ENCODE data around the gene LDLRAD4. TPM values are rescaled to one million over a fixed set of nuclear protein-coding genes. Genes with fewer than 3 reads are reported as not detected.

Gene LDLRAD4
- total and polyA plus RNA-seq, 5 donors from 2014 or later: 42.4 to 207 (median 49.8) TPM

DNA sequence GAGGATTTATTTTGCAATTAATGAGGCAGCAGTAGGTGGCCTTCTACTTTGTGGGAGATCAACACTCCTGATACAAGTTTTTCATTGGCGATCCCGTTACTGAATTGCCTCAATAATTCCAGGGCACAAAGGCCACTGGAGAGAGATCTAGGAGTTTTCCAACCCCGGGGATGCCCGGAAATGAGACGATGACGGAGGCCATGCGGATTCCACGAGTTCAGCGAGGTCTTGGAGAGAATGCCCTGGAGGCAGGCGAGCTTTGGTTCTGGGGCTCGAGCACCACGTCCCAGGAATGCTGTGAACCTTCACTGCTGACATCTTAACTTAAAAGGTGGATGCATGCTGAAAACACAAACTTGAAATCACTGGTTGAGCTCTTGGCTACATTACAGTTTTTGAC, 74.2 kb downstream of the LDLRAD4 start:
- Histone ChIP-seq H3K9me3 (ENCODE audit: control insufficient read depth in 2 of 2, low read length in 2 of 2) (no peaks in the 10 kb centered on the region), H3K36me3 (ENCODE audit: control insufficient read depth, insufficient read depth, low read length) (no peaks in the 10 kb centered on the region), H3K4me1 (ENCODE audit: control insufficient read depth, insufficient read depth, low read length, poor library complexity, severe bottlenecking) (peaks cover 48% of the 10 kb centered on the region), H3K4me3 (ENCODE audit: low read depth, low read length) (no peak overlapping the region), H3K27me3 (ENCODE audit: control insufficient read depth, insufficient read depth, low read length) (no peaks in the 10 kb centered on the region), H3K27ac (ENCODE audit: insufficient read depth, low read length, poor library complexity, severe bottlenecking) (no peak overlapping the region)
- no peaks in the 10 kb centered on the region for H3K27me3 Mint-ChIP-seq
- H3K9me3 Mint-ChIP-seq: no peaks in the 10 kb centered on the region
- no peak for DNase-seq
- H3K27ac Mint-ChIP-seq: peak overlapping the region in 2 of 3 donors; percentile 16 to 18
- H3K4me1 Mint-ChIP-seq: peaks cover 18 to 57% (median 38%) of the 10 kb centered on the region in 4 donors
- H3K4me3 Mint-ChIP-seq: no peak overlapping the region
- H3K36me3 Mint-ChIP-seq: no peaks in the 10 kb centered on the region
- ATAC-seq (ENCODE audit: low read depth in 2 of 2): no peak

DNA sequence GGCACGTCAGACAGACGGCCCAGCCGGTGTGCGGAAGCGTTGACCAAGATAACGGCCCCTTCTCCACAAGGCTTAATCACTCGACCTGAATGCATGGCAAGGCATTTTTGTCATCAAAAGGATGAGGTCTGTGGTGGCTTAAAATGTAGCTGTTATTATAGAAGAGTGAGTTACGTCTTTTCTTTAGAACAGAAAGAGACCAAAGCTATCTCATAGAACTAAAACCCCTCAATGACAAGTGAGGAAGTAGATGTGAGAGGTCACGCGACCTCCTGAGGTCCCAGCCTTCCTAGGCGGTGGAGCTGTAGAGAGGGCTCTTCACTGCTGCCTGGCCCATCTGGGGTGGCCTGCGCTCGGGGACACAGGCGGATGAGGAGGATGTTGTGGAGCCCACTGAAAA, 75.7 kb downstream of the LDLRAD4 start:
- H3K4me3 Mint-ChIP-seq: no peak overlapping the region
- no peak overlapping the region for H3K4me3 ChIP-seq (ENCODE audit: low read depth, low read length)
- ATAC-seq (ENCODE audit: low read depth in 2 of 2) (no peak), DNase-seq (no peak)
- no peaks in the 10 kb centered on the region for H3K36me3 ChIP-seq (ENCODE audit: control insufficient read depth, insufficient read depth, low read length)
- peaks cover 33% of the 10 kb centered on the region for H3K4me1 ChIP-seq (ENCODE audit: control insufficient read depth, insufficient read depth, low read length, poor library complexity, severe bottlenecking)
- H3K27ac Mint-ChIP-seq: no peak overlapping the region
- no peaks in the 10 kb centered on the region for H3K27me3 ChIP-seq (ENCODE audit: control insufficient read depth, insufficient read depth, low read length)
- H3K27ac ChIP-seq (ENCODE audit: insufficient read depth, low read length, poor library complexity, severe bottlenecking): no peak overlapping the region
- no peaks in the 10 kb centered on the region for H3K36me3 Mint-ChIP-seq
- no peaks in the 10 kb centered on the region for H3K9me3 ChIP-seq (ENCODE audit: control insufficient read depth in 2 of 2, low read length in 2 of 2)
- no peaks in the 10 kb centered on the region for H3K9me3 Mint-ChIP-seq
- H3K4me1 Mint-ChIP-seq: peaks cover 15 to 47% (median 30%) of the 10 kb centered on the region in 4 donors
- no peaks in the 10 kb centered on the region for H3K27me3 Mint-ChIP-seq

DNA sequence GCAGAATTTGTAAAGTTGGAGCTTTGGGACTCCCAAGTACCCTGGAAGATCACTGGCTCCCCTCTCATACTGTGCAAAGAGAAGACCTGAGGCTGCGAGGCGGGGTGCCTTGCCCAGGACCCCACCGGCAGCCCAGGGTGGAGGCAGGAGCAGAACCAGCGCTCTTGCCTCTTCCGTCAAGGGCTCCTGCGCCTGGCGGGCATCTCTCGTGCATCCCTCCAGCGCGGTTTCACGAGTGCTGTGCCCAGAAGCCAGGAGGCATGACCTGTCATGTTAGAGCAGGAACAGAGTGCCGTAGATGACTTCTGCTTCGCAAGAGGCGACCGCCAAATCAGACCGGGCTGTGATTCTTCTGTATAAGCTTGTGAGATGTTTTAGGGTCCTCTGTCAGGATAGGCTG, 77.3 kb downstream of the LDLRAD4 start:
- Histone ChIP-seq H3K27ac (ENCODE audit: insufficient read depth, low read length, poor library complexity, severe bottlenecking) (no peak overlapping the region), H3K27me3 (ENCODE audit: control insufficient read depth, insufficient read depth, low read length) (no peaks in the 10 kb centered on the region), H3K4me1 (ENCODE audit: control insufficient read depth, insufficient read depth, low read length, poor library complexity, severe bottlenecking) (peaks cover 19% of the 10 kb centered on the region), H3K36me3 (ENCODE audit: control insufficient read depth, insufficient read depth, low read length) (no peaks in the 10 kb centered on the region), H3K4me3 (ENCODE audit: low read depth, low read length) (no peak overlapping the region), H3K9me3 (ENCODE audit: control insufficient read depth in 2 of 2, low read length in 2 of 2) (no peaks in the 10 kb centered on the region)
- Mint-ChIP-seq H3K9me3 (no peaks in the 10 kb centered on the region), H3K4me1 (peaks cover 11 to 33% (median 20%) of the 10 kb centered on the region in 4 donors), H3K4me3 (no peak overlapping the region), H3K36me3 (no peaks in the 10 kb centered on the region), H3K27me3 (no peaks in the 10 kb centered on the region), H3K27ac (peak overlapping the region in 2 of 3 donors; percentile 18 to 44)
- DNase-seq: no peak
- ATAC-seq (ENCODE audit: low read depth in 2 of 2): no peak

DNA sequence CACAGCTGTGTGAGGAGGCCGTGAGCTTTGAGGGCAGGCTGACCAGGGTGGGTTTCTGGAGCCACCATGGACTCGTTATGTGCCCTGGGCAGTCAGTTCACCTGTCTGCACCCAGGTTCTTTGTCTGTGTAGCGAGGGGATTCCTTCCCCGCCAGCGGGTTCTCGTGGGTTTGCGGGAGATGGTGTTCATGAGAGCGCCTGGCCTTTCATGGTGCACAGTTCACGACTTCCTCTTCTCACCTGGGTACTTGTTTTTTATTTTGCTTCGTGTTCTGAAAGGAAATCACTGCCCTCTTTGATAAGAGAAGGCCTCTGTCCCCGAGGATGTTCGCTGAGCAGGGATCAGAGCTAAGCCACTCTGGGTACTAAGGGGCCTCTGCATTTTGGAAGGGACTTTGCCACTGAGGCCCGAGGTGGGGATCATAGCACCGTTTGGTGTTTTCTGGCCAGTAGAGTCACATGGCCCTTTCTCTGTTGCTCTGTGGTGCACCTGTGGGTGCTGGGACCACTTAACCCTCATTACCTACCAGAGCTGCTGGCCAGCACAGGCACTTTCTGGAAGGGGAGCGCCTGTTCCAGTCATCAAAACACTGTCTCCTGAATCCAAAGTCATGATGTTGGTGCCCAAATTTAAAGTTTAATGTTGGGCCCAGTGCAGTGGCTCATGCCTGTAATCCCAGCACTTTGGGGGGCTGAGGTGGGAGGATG, 78.5 kb downstream of the LDLRAD4 start:
- Histone ChIP-seq H3K9me3 (ENCODE audit: control insufficient read depth in 2 of 2, low read length in 2 of 2) (no peaks in the 10 kb centered on the region), H3K4me3 (ENCODE audit: low read depth, low read length) (no peak overlapping the region), H3K36me3 (ENCODE audit: control insufficient read depth, insufficient read depth, low read length) (no peaks in the 10 kb centered on the region), H3K27ac (ENCODE audit: insufficient read depth, low read length, poor library complexity, severe bottlenecking) (peak overlapping the region; percentile 10), H3K4me1 (ENCODE audit: control insufficient read depth, insufficient read depth, low read length, poor library complexity, severe bottlenecking) (peaks cover 10% of the 10 kb centered on the region), H3K27me3 (ENCODE audit: control insufficient read depth, insufficient read depth, low read length) (no peaks in the 10 kb centered on the region)
- Mint-ChIP-seq H3K9me3 (no peaks in the 10 kb centered on the region), H3K4me1 (peaks cover 6 to 30% (median 16%) of the 10 kb centered on the region in 4 donors), H3K4me3 (peak overlapping the region in 3 of 4 donors; percentile 5 to 72 (median 22)), H3K27ac (peak overlapping the region; percentile 90 to 93 (median 92)), H3K27me3 (no peaks in the 10 kb centered on the region), H3K36me3 (no peaks in the 10 kb centered on the region)
- ATAC-seq (ENCODE audit: low read depth in 2 of 2) (peak in 1 of 2 donors; percentile 46), DNase-seq (peak in 1 of 3 donors; percentile 39)

DNA sequence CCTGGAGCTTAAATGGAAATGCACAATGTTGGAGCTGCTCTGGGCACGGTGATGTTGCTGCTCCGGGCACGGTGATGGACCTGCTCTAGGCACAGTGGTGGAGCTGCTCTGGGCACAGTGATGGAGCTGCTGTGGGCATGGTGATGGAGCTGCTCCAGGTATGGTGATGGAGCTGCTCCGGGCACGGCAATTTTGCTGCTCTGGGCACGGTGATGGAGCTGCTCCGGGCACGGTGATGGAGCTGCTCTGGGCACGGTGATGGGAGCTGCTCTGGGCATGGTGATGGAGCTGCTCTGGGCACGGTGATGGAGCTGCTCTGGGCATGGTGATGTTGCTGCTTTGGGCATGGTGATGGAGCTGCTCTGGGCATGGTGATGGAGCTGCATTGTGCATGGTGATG, 79.7 kb downstream of the LDLRAD4 start:
- Mint-ChIP-seq H3K27me3 (no peaks in the 10 kb centered on the region), H3K36me3 (no peaks in the 10 kb centered on the region), H3K4me3 (no peak overlapping the region), H3K27ac (peak overlapping the region; percentile 14 to 69 (median 20)), H3K9me3 (no peaks in the 10 kb centered on the region), H3K4me1 (peaks cover 6 to 35% (median 18%) of the 10 kb centered on the region in 4 donors)
- H3K4me3 ChIP-seq (ENCODE audit: low read depth, low read length): no peak overlapping the region
- ATAC-seq (ENCODE audit: low read depth in 2 of 2) (no peak), DNase-seq (no peak)
- no peaks in the 10 kb centered on the region for H3K36me3 ChIP-seq (ENCODE audit: control insufficient read depth, insufficient read depth, low read length)
- no peak overlapping the region for H3K27ac ChIP-seq (ENCODE audit: insufficient read depth, low read length, poor library complexity, severe bottlenecking)
- H3K9me3 ChIP-seq (ENCODE audit: control insufficient read depth in 2 of 2, low read length in 2 of 2): no peaks in the 10 kb centered on the region
- peaks cover 10% of the 10 kb centered on the region for H3K4me1 ChIP-seq (ENCODE audit: control insufficient read depth, insufficient read depth, low read length, poor library complexity, severe bottlenecking)
- no peaks in the 10 kb centered on the region for H3K27me3 ChIP-seq (ENCODE audit: control insufficient read depth, insufficient read depth, low read length)

DNA sequence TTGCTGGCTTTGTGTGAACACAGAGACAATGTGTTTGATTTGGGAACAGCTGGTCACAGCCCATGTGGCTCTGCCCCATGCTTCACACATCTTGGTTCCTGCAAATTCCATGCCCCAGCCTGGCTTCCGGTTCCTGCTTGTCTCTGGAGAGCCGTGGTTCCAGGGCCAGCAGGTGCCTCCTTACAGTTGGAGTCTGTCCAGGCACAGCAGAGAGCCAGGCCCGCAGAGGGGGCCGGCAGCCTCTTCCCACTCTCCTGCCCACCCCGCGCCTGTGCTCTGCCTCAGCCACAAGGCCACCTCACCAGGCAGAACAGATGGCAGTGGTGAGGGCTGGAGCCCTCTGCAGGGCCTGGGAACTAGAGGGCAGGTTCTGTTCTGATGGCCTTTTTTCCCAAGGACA, 81.5 kb downstream of the LDLRAD4 start:
- Mint-ChIP-seq H3K4me1 (peaks cover 6 to 43% (median 16%) of the 10 kb centered on the region in 4 donors), H3K9me3 (no peaks in the 10 kb centered on the region), H3K4me3 (no peak overlapping the region), H3K36me3 (no peaks in the 10 kb centered on the region), H3K27me3 (no peaks in the 10 kb centered on the region), H3K27ac (no peak overlapping the region)
- Histone ChIP-seq H3K36me3 (ENCODE audit: control insufficient read depth, insufficient read depth, low read length) (no peaks in the 10 kb centered on the region), H3K27ac (ENCODE audit: insufficient read depth, low read length, poor library complexity, severe bottlenecking) (no peak overlapping the region), H3K4me1 (ENCODE audit: control insufficient read depth, insufficient read depth, low read length, poor library complexity, severe bottlenecking) (peaks cover 10% of the 10 kb centered on the region), H3K27me3 (ENCODE audit: control insufficient read depth, insufficient read depth, low read length) (no peaks in the 10 kb centered on the region), H3K9me3 (ENCODE audit: control insufficient read depth in 2 of 2, low read length in 2 of 2) (no peaks in the 10 kb centered on the region), H3K4me3 (ENCODE audit: low read depth, low read length) (no peak overlapping the region)
- ATAC-seq (ENCODE audit: low read depth in 2 of 2) (no peak), DNase-seq (no peak)

DNA sequence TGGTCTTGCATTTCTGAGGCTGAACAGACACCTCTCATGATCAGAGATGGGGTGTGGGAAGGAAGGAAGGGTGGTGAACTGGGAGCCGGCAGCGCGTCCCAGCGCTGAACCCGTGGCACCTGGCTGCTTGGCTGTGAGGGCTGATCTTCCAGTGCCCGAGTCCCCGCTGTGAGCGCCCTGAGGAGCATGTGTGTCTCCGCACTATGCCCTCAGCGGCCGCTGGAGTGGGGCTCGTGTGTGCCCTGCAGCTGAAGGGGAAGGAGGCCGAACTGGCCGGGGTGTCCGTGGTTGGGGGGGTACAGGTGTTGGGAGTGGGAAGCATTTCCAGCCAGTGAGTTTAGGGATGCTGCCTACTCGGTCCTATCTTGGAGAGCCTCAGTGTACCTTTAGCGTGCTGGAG, 82.2 kb downstream of the LDLRAD4 start:
- no peak overlapping the region for H3K4me3 ChIP-seq (ENCODE audit: low read depth, low read length)
- Mint-ChIP-seq H3K36me3 (no peaks in the 10 kb centered on the region), H3K4me3 (no peak overlapping the region), H3K4me1 (peaks cover under 1 to 37% (median 12%) of the 10 kb centered on the region in 4 donors), H3K9me3 (peaks cover 0 to 4% (median 0%) of the 10 kb centered on the region in 7 donors), H3K27ac (no peak overlapping the region), H3K27me3 (no peaks in the 10 kb centered on the region)
- no peaks in the 10 kb centered on the region for H3K27me3 ChIP-seq (ENCODE audit: control insufficient read depth, insufficient read depth, low read length)
- DNase-seq (no peak), ATAC-seq (ENCODE audit: low read depth in 2 of 2) (no peak)
- no peak overlapping the region for H3K27ac ChIP-seq (ENCODE audit: insufficient read depth, low read length, poor library complexity, severe bottlenecking)
- peaks cover 10% of the 10 kb centered on the region for H3K4me1 ChIP-seq (ENCODE audit: control insufficient read depth, insufficient read depth, low read length, poor library complexity, severe bottlenecking)
- no peaks in the 10 kb centered on the region for H3K36me3 ChIP-seq (ENCODE audit: control insufficient read depth, insufficient read depth, low read length)
- no peaks in the 10 kb centered on the region for H3K9me3 ChIP-seq (ENCODE audit: control insufficient read depth in 2 of 2, low read length in 2 of 2)

DNA sequence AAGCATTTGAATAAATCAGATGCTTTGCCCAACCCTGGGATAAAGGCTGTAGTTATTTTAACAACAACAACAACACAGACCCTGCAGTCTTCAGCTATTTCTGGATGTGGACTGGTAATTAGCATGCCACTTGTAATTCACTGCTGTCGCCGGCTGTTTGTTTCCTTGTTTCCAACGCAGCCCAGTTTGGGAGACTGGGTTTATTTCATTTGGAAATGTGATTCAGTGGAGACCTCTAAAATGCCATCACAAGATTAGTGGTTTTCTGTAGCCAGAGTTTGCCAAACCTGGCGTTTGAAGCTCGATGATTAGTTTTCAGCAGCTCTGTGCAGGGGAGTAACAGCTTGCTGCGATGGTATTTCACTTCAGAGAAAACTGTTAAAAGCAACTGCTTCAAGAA, 83.5 kb downstream of the LDLRAD4 start:
- Mint-ChIP-seq H3K4me3 (no peak overlapping the region), H3K27me3 (no peaks in the 10 kb centered on the region), H3K9me3 (peaks cover 0 to 4% (median 0%) of the 10 kb centered on the region in 7 donors)

More for the DNA sequence above, 83.5 kb downstream of the LDLRAD4 start:
- DNase-seq (no peak), ATAC-seq (ENCODE audit: low read depth in 2 of 2) (no peak)
- H3K36me3 ChIP-seq (ENCODE audit: control insufficient read depth, insufficient read depth, low read length): no peaks in the 10 kb centered on the region
- no peaks in the 10 kb centered on the region for H3K27me3 ChIP-seq (ENCODE audit: control insufficient read depth, insufficient read depth, low read length)
- H3K4me1 ChIP-seq (ENCODE audit: control insufficient read depth, insufficient read depth, low read length, poor library complexity, severe bottlenecking): peaks cover 4% of the 10 kb centered on the region
- Mint-ChIP-seq H3K27ac (peak overlapping the region in 2 of 3 donors; percentile 62 to 72), H3K4me1 (peaks cover 3 to 35% (median 8%) of the 10 kb centered on the region in 4 donors), H3K36me3 (no peaks in the 10 kb centered on the region)
- H3K4me3 ChIP-seq (ENCODE audit: low read depth, low read length): no peak overlapping the region
- H3K27ac ChIP-seq (ENCODE audit: insufficient read depth, low read length, poor library complexity, severe bottlenecking): no peak overlapping the region
- H3K9me3 ChIP-seq (ENCODE audit: control insufficient read depth in 2 of 2, low read length in 2 of 2): no peaks in the 10 kb centered on the region
